ENCODE results near the gene NDUFC1. TPM values are rescaled to one million over a fixed set of nuclear protein-coding genes. Genes with fewer than 3 reads are reported as not detected.
"Not testable (repeated sequence)": the region's sequence is repeated elsewhere in the genome, so short reads cannot be mapped to it uniquely, and the experiment has no call there.

Gene NDUFC1
- total RNA-seq, 1 experiment from 2014 or later = 89.7 TPM

DNA sequence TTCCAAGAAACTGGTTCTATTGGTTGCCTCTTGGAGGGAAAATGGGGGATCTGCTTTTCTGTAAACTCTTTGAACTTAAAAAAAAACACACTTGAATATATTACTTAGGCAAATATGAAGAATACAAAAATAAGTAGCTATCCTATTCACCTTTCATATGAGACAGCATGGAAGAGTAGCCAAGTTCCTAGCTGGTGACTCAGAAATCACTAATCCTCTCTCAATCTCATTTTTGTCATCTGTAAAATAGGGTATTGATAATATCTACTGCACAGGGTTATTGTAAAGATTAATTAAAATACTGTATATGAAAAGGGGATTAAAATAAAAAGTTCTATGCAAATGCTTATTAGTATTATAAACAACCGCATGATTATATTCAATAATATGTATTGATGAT is 35.0 kb downstream of the NDUFC1 start:
- in situ Hi-C loops (cut with HindIII; ENCODE audit: low pct_unique_long_range_greater_than_20kb, low sequenced_read_pairs) = no loop called here
- DNase-seq (ENCODE audit: low read depth, low spot score) = no peak

DNA sequence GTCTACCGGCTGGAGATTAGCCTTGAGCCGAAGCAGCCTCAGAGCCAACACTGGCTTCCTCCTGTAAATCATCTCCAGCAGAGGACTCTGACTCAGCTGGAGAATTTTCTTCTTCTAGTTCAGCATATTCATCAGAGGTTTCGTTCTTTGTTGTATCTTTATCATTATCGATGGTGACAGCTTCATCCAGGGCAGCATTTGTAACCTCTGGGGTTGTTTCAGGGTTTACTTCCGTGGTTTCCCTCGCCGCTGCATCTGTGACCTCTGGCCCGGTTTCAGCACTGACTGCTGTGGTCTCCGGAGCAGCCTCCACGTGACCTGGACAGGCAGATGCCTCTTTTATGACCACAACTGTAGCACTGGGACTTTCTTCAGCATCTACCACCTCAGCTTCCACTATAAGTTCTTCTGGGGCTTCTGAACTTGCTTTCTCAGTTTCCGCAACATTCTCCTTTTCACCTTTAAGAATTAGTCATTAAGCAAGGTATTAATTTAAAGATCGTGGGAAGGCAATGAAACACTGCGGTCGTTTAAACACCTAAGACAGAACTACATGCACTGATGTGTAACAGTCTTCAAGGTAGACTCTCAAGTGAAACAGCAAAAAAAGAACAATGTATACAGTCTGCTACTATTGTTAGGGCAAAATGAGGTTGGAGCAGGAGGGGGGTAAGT is 35.6 kb downstream of the NDUFC1 start:
- in situ Hi-C loops (cut with HindIII; ENCODE audit: low pct_unique_long_range_greater_than_20kb, low sequenced_read_pairs) = no loop called here

DNA sequence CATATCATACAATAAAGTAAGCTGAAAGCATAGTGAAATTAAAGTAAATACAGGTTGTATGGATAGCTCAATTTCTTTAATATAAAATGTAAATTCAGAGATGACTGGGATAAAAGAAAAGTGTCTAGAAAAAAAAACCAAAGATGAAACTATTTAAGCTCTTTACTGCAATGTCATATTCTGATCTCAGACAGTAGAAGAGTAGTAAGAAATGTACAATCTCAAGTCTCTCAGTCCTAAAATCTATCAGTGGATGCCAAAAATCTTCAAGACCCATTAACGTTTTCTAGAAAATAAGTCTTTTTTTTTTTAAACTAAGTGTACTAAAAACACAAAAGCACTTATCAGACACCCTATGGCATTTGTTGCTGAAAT is 36.1 kb downstream of the NDUFC1 start:
- in situ Hi-C loops (cut with HindIII; ENCODE audit: low pct_unique_long_range_greater_than_20kb, low sequenced_read_pairs) = no loop called here

More for the DNA sequence above, 35.6 kb downstream of the NDUFC1 start:
- peak; percentile 41 for DNase-seq (ENCODE audit: low read depth, low spot score)

DNA sequence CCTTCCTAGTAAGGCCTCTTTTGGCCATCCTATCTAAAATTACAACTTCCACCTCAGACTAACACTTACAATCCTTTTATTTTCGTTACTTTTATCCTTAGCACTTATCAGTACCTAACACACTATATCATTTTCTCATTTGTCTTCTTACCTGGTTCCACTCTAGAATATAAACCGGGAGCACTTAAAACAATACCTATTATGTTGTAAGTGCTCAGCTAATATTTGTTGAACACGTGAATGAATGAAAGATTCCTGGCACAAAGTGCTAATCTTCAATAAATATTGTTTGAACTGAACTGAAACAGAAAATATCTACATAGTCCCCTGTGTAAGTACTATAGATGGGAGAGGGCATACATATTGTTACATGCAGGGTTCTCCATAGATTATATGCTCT is 36.6 kb downstream of the NDUFC1 start:
- DNase-seq (ENCODE audit: low read depth, low spot score) = no peak
- in situ Hi-C loops (cut with HindIII; ENCODE audit: low pct_unique_long_range_greater_than_20kb, low sequenced_read_pairs) = no loop called here

More for the DNA sequence above, 36.1 kb downstream of the NDUFC1 start:
- no peak for DNase-seq (ENCODE audit: low read depth, low spot score)

DNA sequence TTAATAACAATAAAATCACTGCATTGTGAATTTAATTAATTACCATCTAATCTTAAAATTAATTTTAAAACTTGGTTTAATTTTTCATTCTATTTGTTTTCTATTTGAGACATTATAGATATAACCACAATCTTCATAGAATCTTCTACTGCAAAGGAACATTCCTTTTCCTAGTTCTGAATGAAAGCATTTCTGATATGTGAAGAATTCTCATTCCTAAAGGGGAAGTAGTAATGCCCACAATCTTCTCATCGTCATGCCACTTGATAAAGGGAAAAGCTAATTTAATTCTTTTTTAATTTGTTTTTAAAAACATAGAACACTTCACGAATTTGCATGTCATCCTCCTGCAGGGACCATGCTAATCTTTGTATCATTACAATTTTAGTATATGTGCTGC is 45.9 kb downstream of the NDUFC1 start:
- DNase-seq (ENCODE audit: low read depth, low spot score) = no peak
- in situ Hi-C loops (cut with HindIII; ENCODE audit: low pct_unique_long_range_greater_than_20kb, low sequenced_read_pairs) = no loop called here

DNA sequence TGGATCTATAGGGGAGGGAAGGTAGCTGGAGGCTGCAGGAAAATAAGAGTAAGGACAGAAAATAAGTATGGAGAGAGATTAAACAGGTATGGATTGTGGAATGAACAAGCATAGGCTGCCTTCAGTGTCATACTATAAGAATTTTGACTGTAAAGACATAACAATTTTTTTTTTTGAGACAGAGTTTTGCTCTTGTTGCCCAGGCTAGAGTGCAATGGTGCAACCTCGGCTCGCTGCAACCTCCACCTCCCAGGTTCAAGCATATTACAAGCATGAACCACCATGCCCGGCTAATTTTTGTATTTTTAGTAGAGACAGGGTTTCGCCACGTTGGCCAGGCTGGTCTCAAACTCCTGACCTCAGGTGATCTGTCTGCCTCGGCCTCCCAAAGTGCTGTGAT is 46.7 kb downstream of the NDUFC1 start:
- in situ Hi-C loops (cut with HindIII; ENCODE audit: low pct_unique_long_range_greater_than_20kb, low sequenced_read_pairs); DNase-seq (ENCODE audit: low read depth, low spot score): not testable (repeated sequence)

DNA sequence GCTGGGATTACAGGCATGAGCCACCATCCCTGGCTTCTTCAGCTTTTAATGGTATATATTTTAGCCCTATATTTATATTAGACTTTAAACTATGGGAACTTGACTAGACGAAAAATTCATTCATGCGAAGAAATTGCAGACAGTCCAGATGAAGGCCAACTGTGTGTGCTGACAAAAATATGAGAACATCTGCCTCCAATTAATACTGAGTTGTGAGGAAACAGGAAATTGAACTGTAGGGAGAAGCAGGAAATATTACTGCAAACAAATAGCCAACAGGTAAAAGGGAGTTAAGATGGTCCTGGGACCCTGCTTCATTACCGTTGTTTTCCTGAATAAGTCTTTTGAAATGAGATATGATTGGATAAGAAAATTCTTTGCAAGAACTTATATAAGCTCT is 48.6 kb downstream of the NDUFC1 start:
- in situ Hi-C loops (cut with HindIII; ENCODE audit: low pct_unique_long_range_greater_than_20kb, low sequenced_read_pairs) = no loop called here
- no peak for DNase-seq (ENCODE audit: low read depth, low spot score)

DNA sequence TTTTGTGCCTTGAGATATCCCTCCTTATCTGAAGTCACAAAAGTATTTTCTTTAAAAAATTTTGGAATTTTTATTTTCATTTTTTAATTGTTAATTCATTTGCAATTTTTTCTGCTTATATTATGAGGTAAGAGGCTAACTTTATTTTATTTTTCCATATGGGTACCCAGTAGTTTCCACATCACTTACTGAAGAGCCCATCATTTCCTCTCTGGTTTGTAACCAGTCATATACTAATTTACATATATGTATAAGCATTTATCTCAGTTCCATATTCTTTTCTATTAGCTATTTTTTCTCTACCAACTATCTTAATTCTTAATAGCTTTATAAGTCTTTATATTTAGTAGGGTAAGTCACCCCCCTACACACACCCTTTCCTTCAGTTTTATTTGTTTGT is 49.2 kb downstream of the NDUFC1 start:
- in situ Hi-C loops (cut with HindIII; ENCODE audit: low pct_unique_long_range_greater_than_20kb, low sequenced_read_pairs) = no loop called here
- DNase-seq (ENCODE audit: low read depth, low spot score) = no peak

DNA sequence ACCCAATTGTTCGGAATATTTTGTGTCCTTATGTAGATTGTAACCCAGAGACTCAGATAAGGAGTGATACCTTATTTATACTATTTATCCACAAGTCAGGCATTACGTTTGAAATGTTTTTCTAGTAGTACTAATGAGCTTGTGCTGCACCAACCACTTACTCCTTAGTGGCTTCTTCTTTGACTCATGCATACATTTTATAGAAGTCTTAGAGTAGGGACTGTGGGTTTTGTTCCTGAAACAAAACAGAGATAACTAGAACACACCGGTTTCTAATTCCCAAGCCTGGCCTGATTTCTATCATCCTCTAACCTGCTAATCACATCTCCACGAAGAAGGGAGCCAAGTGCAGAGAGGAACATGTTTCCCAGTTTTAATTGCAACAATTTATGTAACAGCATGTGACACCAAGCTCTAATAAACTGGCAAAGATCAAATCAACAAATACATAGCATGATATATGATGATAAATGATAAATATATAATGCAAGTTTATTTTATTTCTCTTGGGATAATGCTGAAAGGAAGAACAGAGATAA is 54.5 kb downstream of the NDUFC1 start:
- no peak for DNase-seq (ENCODE audit: low read depth, low spot score)
- in situ Hi-C loops (cut with HindIII; ENCODE audit: low pct_unique_long_range_greater_than_20kb, low sequenced_read_pairs) = no loop called here

DNA sequence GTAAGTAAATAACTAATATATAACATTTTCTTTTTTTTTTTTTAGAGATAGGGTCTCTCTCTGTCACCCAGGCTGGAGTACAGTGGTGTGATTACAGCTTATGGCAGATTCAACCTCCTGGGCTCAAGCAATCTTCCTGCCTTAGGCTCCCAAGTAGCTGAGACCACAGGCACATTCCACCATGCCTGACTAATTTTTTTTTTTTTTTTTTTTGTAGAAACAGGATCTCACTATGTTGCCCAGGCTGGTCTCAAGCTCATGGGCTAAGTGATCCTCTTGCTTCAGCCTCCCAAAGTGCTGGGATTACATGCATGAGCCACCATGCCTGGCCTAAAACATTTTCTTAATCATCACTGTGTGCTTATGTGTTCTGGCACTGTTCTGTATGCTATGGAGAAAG is 55.0 kb downstream of the NDUFC1 start:
- DNase-seq (ENCODE audit: low read depth, low spot score) = no peak
- in situ Hi-C loops (cut with HindIII; ENCODE audit: low pct_unique_long_range_greater_than_20kb, low sequenced_read_pairs) = no loop called here

DNA sequence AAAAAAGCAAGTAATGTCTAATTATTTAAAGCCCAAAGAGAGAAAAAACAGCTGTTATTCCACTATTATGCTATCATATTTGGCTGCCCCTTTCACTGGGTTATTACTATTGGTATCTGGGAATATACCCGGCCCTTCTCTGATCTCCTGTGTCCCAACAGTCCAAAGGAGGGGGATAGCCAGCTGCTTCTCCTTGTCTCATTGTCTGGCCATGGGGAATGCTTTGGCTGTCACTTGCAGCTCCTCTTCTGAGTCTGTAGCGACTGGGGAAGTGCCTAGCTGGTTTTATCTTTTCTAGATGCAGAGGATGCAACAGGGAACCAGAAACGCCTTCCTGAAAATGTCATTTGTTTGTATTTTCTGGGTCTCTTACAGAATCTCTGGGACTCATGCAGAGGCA is 56.1 kb downstream of the NDUFC1 start:
- no peak for DNase-seq (ENCODE audit: low read depth, low spot score)
- in situ Hi-C loops (cut with HindIII; ENCODE audit: low pct_unique_long_range_greater_than_20kb, low sequenced_read_pairs) = no loop called here

DNA sequence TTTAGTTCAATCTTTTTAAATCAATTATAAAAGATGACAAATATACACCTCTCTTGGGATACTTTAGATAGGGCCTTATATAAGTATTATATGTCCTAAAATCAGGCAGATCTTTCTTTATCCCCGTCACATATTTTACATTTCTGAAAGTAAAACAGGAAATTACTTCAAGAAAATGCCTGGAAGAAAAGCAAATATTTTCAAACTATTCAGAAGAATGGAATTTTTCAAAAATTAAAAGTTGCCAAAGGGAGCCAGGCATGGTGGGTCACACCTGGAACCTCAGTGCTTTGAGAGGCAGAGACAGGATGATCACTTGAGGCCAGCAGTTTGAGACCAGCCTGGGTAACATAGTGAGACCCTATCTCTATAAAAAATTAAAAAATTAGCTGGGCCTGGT is 56.7 kb downstream of the NDUFC1 start:
- no peak for DNase-seq (ENCODE audit: low read depth, low spot score)
- in situ Hi-C loops (cut with HindIII; ENCODE audit: low pct_unique_long_range_greater_than_20kb, low sequenced_read_pairs) = no loop called here

DNA sequence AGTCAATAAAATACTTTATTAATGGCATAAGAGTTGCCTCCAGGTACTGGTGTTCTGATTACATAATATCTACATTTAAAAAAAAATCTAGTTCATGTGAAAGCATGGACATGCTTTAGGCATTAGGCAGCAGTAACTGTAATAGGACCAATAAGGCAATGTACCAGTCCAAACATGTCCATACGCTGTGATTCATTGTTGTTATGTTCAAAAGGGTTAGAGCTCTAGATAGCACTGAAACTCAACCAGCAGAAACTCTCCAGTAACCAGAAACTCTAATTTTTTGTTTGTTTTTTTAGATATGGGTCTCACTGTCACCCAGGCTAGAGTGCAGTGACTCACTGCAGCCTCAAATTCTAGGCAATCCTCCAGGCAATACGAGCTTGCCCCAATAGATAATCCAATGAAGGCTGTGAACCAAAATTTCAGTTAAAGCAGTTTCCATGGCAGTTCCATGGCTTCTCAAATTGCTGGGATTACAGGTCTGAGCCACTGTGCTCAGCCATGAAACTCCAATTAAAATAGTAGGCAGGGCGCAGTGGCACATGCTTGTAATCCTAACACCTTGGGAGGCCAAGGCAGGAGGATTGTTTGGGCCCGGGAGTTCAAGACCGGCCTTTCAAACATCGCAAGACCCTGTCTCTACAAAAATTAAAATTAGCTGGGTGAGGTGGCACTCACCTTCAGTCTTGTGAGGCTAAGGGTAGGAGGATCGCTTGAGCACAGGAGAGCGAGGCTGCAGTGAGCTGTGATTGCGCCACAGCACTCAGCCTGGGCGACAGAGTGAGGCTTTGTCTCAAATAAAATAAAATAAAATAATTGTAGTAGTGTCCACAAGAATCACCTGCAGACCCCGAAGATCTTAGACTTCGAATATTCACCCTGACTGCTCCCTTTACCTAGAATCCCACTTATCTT is 58.6 kb downstream of the NDUFC1 start:
- no peak for DNase-seq (ENCODE audit: low read depth, low spot score)
- in situ Hi-C loops (cut with HindIII; ENCODE audit: low pct_unique_long_range_greater_than_20kb, low sequenced_read_pairs) = no loop called here

DNA sequence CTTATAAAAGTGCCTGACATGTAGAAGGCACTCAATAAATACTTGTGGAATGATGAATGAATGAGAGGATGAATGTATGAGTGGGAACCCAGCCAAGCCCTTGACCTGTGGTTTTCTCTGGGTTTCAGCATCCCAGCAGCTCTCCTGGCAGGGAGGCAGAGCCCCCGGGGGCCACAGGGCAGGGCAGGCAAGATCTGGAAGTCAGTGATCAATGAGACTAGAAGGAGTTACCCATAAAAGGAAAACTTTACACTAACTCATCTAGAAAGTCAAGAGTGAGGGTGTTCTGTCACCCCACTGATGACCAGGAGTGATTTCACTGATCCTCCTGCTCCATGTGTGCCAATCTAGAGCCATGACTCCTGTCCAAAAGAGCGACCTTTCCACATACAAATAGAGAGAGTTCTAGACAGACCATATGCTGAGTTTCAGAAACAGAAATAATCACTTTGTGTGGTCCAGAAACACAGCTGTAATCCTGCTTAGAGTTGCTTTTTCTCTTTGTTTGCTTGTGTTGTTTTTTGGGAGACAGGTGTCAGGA is 59.7 kb downstream of the NDUFC1 start:
- DNase-seq (ENCODE audit: low read depth, low spot score) = no peak
- in situ Hi-C loops (cut with HindIII; ENCODE audit: low pct_unique_long_range_greater_than_20kb, low sequenced_read_pairs) = no loop called here

DNA sequence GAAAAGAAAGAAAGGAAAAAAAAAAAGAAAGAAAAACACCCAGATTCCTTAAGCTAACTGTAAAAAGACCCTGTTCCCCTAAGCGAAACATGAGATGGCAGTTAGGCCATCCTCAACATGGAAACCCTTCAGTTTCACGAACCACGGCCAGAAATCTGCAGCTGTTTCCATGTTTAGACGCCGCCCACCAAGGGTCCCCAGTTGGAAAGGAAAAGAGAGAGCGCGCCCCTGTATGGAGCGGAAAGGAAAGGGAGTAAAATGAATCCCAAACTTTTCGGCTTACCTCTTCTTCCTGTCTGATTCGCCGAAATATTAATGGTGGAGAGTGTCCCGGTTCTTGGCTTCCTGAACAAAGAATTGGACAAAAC is 60.5 kb downstream of the NDUFC1 start:
- in situ Hi-C loops (cut with HindIII; ENCODE audit: low pct_unique_long_range_greater_than_20kb, low sequenced_read_pairs) = no loop called here
- no peak for DNase-seq (ENCODE audit: low read depth, low spot score)

DNA sequence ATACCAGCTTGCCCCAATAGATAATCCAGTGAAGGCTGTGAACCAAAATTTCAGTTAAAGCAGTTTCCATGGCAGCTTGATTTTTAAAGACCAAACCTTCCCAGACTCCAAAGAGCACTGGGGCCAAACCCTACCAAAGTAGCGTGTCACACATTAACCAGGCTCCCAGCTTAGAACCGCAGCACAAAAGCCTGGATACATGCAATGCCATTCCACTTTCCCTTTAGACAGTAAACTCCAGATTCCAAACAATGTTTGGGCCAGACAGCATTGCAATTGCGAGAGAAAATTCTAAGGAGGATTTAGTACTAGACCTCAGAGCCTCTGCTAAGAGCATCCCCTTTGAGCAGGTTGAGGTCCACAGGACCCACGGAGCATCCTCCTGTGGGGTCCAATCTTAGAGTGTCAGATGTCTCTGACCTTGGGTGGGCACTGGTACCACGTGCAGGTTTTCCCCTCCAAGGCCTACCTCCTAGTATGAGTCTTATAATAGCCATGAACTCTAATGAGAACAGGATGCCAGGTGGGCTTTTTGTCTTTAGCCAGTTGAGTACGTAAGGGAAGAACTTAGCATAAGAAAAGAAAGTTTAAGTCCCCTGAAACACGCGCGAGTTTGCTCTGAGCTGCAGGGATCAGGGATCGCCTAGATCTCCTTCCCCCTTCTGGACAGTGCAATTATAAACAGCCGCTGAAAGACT is 61.0 kb downstream of the NDUFC1 start:
- in situ Hi-C loops (cut with HindIII; ENCODE audit: low pct_unique_long_range_greater_than_20kb, low sequenced_read_pairs) = no loop called here

More for the DNA sequence above, 61.0 kb downstream of the NDUFC1 start:
- DNase-seq (ENCODE audit: low read depth, low spot score) = no peak
